HG03175 (cell line): ENCODE results near the gene GNAI2.
"Not testable (repeated sequence)": the region's sequence is repeated elsewhere in the genome, so short reads cannot be mapped to it uniquely, and the experiment has no call there.

Experiments used
- ATAC-seq: cut with Tn5 transposase; IDR thresholded peaks from one replicate; pipeline ENCODE4 v1.9.1; 2021; ENCODE audit warnings: mild to moderate bottlenecking, moderate library complexity; ENCODE audit not compliant: unreplicated experiment

GNAI2 gene

DNA sequence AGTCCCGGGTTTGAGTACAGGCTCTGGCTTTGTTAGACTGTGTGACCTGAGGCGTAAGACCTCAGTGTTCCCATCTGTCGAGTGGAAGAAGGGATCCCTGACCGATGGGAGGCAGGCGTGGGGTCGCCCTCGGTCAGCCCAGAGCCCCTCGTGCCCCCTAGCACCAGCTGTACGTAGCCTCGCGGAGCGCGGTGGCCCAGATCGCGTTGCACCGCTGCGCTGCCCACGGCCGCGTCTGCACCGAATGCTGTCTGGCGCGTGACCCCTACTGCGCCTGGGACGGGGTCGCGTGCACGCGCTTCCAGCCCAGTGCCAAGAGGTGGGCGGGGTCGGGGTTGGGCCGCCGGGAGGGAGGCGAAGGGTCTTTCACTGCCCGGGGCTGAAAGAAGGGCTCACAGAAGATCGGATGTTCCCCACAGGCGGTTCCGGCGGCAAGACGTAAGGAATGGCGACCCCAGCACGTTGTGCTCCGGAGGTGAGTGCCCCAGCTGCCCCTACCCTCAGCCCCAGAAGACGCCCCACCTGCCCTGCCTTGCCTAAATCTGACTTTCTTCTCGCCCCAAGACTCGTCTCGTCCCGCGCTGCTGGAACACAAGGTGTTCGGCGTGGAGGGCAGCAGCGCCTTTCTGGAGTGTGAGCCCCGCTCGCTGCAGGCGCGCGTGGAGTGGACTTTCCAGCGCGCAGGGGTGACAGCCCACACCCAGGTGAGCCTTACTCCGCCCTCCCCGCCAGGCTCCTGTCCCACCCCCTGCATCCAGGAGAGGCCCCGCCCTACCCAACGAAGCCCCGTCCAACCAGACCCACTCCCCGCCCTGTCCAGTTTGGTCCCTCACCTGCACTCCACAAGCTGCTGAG is 39.4 kb downstream of the GNAI2 start:
- no peak for ATAC-seq

DNA sequence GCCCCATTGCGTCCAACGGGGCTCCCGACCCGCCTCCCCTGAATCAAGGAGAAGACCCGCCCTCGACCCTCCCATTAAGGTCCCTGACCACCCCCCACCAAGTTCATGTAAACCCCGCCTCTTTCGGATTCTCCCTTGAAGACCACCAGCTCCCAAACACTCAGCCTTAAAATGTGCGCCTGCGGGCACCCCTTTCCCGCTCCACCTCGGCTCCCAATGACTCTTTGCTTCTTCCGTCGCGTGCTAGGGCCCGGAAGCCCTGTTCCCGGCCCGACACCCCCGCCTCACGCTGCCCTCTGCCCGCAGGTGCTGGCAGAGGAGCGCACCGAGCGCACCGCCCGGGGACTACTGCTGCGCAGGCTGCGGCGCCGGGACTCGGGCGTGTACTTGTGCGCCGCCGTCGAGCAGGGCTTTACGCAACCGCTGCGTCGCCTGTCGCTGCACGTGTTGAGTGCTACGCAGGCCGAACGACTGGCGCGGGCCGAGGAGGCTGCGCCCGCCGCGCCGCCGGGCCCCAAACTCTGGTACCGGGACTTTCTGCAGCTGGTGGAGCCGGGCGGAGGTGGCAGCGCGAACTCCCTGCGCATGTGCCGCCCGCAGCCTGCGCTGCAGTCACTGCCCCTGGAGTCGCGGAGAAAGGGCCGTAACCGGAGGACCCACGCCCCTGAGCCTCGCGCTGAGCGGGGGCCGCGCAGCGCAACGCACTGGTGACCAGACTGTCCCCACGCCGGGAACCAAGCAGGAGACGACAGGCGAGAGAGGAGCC is 40.2 kb downstream of the GNAI2 start:
- ATAC-seq: no peak

- ATAC-seq: no peak
Observed at GRCh38 chr3:50276762-50277101, 40.7 kb downstream of the GNAI2 start.

GRCh38 chr3:50278123-50278879 is 42.3 kb downstream of the GNAI2 start:
- ATAC-seq: no peak

GRCh38 chr3:50278880-50279224 is 42.8 kb downstream of the GNAI2 start, which contains the start of gene LSMEM2:
Gene LSMEM2, plus strand, starts transcription at chr3:50279087. Its CDS starts 27 bp downstream, at chr3:50279114.
- ATAC-seq: no peak

DNA sequence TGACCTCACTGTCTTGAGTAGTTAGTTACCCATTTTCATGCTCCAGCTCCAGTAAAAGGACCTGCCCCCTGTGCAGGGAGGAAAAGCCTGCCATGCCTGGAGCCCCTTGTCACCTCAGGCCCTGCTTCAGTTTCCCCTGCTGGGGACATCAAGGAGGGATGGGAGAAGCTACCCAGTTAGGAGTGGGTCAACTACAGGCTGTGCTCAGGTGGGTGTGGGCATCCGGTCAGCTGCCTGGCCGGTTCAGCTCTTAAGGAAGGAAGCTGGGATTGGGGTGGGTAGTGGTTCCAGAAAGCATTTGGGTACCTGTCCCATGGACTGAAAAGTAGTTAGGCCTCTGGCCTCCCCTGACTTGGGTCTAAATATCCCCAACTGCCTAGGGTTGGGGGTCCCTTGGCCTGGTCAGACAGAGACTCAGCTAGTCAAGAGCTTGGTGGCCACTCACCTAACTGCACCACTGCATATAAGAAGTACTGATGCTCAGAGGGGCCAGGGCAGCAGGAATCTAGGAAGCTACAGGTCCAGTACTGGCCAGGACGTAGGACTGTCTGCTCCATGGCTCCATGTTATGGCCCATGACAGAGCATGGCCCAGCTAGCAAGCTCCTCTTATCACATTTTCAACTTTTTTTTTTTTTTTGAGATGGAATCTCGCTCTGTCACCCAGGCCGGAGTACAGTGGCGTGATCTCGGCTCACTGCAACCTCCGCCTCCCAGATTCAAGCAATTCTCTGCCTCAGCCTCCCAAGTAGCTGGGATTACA is 43.4 kb downstream of the GNAI2 start:
- ATAC-seq: no peak

DNA sequence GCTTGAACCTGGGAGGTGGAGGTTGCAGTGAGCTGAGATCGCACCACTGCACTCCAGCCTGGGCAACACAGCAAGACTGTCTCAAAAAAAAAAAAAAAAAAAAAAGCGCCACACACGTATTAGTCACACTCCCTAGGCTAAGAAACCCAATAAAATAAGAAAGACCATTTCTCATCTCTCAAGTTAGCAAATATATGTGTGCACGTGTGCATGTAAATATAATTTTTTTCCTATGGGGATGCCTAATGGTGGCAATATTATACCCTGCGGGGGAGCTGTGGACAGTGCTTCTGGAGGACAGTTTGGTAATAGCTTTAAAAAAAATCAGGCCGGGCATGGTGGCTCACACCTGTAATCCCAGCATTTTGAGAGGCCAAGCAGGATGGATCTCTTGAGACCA is 48.1 kb downstream of the GNAI2 start:
- ATAC-seq: not testable (repeated sequence)

DNA sequence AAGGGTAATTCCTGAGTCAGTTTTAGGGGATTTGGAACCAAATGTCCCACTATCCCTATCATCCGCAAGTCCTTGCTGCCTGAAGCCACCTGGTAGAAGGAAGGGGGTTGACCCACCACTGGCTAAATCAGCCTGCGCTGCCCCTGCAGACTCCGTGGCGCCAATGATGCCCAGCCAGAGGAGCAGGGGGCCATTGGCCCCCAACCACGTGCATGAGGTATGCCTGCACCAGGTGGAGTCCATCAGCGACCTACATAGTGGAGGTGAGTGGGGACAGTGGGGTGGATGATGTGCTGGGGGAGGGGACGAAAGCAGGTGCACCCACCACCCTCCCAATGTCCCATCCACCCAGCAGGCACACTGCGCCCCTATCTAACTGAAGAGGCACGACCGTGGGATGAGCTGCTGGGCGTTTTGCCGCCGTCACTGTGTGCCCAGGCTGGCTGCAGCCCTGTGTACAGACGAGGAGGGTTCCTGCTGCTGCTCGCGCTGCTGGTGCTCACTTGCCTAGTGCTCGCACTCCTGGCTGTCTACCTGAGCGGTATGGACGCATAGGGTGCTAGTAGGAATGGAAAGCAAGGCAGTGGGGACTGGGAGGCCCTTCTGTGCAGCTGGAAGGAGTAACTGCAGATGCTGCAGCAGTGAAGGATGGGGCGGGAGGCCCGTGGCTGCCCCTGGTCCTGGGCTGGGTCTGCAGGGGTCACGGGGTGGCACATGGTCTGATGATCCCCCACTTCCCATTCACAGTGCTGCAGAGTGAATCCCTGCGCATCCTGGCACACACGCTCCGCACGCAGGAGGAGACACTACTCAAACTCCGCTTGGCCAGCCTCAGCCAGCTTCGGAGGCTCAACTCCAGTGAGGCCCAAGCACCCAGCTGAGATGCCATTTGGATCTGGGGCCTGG is 50.6 kb downstream of the GNAI2 start:
- no peak for ATAC-seq

DNA sequence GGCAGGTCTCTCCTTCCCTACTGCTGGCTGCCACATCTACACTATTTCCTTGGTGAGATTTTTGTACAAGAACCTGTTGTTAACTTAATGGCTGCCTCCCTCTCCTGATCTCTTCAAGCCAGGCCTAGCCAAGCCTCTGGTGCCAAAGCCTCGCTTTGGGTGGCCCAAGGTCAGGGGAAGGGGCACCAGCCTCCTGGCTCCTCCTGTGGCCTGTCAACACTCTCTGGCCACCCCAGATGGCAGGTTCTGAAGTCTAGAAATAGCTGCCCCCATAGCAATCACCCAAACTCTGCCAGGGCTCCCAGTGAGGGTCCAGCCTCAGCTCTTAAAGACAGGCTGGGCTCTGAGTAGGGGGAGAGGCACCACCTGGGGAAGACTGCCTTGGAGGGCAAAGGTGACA is 51.3 kb downstream of the GNAI2 start:
- ATAC-seq: no peak

- ATAC-seq: no peak
Observed at GRCh38 chr3:50288387-50289007, 52.5 kb downstream of the GNAI2 start.

- ATAC-seq: no peak
Observed at GRCh38 chr3:50289130-50289529, 53.1 kb downstream of the GNAI2 start.

DNA sequence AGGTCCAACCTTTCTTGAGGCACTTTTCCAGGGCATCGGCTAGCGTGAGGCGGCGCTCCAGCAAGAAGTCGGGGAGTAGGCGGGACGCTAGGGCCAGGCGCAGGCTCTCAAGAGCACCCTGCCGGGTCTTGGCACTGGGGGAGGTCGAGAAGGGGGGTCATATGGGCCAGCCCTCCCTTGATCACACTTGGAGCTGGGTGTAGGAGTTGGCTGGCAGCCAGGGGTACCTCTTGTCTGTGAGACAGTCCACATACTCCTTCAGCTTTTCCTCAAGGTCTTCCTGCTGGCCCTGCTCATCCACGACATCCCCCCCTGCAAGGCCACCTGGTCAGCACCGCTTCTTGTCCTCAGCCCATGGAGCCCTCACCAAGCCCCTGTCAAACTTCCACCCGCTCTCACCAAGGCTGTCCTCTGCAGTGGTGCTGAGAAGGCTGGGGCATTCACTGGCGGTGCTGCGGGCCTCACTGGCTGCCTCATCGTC is 54.2 kb downstream of the GNAI2 start:
- no peak for ATAC-seq

DNA sequence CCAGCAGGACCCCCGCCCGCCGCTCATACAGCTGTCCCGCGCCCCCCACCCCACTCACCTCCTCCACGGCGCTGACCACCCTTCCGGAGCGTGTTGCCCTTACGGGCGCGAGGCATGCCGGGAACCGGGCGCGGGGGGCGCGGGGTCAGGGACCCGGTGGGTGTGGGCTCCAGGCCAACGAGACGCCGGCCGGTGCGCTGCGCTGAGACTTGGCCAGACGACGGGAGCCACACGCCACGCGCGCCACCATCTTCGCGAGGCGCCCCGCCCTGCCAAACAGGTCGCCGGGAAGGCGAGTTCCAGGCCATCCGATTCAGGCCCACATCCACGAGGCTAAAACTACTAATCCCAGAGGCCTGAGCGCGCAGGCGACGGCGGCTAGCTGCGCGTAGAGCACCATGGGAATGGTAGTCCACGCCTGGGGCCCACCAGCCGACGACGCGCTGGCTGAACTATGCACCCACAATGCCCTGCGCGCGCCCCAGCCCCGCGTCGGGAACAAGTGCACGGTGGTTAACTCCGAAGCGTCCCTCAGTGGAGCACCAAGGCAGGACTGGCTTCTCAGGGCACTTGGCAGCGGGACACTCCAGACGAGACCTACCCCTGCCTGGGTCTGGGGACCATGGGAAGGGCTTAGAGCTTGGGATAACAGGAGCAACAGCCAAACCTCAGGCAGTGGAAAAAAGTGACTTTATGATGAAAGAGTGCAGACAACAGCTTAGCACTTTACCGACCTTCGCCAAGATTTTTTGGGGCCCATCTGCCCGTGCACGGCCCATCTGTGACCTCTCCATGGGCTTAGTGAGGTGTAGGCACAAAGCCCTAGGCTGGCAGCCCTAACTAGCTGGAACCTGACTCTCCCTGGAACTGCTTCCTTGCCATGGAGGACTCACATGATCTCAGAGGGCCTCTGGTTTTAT is 56.4 kb downstream of the GNAI2 start, which contains the start of gene IFRD2:
IFRD2 (minus strand) TSS at position 271 of the 920 bp plus-strand sequence; CDS start at position 116, 155 bp downstream.
- ATAC-seq: peak; percentile 96

DNA sequence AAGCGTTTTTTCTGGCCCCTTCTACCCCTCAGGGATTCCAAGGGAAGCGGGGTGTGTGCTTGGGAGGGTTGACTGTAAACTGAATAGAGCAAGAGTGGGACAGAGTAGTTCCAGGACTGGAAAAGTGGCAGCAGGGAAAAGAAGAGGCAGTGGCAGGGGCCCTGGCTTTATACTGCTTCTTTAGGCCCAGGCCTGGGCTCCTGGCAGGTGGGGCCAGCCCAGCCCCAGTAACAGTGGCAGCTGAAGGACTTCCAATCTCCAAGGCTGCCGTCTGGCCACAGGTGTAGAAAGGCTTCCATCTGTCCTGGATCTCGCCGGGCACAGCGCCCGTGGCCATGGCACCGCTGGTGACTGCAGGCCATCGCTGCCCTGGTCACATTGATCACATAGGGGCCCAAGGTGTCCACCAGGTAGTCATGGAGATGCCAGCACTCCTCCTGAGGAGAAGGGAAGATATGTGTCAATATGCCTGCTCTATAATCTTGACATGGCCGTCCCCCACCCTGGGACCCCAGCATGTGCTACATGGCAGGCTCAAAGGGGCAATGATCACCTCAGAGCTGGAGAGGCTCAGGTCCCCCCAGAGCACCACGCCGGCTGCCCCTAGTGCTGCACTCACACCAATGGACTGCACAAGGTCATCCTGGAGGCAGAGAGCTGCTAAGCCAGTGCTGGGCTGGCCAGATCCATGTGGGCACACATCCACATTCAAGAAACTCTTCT is 57.2 kb downstream of the GNAI2 start:
- no peak for ATAC-seq

DNA sequence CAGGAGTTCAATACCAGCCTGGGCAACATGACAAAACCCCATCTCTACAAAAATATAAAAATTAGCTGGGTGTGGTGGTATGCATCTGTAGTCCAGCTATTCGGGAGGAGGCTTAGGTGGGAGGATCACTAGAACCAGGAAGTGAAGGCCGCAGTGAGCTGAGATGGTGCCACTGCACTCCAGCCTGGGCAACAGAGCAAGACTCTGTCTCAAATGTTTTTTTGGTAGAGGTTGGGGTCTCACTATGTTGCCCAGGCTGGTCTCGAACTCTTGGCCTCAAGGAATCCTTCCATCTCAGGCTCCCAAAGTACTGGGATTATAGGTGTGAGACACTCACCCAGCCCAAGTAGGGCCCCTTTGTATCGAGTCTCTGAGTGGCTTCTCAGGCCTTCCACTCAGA is 58.1 kb downstream of the GNAI2 start:
- ATAC-seq: no peak

GRCh38 chr3:50294492-50295403 is 58.7 kb downstream of the GNAI2 start:
- ATAC-seq: no peak
